ENCODE measurements around the gene HOXA9.

The HOXA9 gene

DNA sequence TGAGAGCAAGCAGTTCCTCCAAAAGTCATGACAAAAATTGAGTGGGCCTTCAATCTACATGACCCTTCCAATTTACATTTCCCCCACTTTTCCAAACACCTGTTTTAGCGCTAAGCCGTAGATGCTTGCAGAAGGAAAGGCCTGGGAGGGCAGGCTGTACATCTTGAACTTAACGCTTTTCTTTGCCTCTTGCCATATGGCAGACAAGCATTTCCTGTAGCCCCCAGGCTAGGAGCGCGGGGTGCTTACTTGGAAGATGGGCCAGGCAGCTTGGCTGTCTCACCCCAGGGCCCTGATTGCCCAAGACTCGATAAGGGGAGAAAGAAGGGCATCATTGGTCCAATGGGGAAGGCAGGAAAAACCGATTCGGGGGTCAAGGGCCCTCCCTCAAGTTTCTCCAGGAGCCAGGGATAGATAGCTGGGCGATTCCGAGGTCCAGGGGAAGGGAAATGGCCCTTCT is 7.0 kb upstream of the HOXA9 start:
- H3K27me3 ChIP-seq (replicated peaks): peaks cover 98% of the 10 kb centered on the region
- no peak overlapping the region for H3K27ac ChIP-seq
- no peaks in the 10 kb centered on the region for H3K36me3 ChIP-seq (replicated peaks)
- no peak overlapping the region for H3K4me3 ChIP-seq (ENCODE audit: low read depth, low read length)
- no peak for DNase-seq
- in situ Hi-C loops (cut with HindIII; ENCODE audit: low pct_ligation_motif_present, low sequenced_read_pairs): no loop called here
- TF ChIP-seq, protein P1, sequence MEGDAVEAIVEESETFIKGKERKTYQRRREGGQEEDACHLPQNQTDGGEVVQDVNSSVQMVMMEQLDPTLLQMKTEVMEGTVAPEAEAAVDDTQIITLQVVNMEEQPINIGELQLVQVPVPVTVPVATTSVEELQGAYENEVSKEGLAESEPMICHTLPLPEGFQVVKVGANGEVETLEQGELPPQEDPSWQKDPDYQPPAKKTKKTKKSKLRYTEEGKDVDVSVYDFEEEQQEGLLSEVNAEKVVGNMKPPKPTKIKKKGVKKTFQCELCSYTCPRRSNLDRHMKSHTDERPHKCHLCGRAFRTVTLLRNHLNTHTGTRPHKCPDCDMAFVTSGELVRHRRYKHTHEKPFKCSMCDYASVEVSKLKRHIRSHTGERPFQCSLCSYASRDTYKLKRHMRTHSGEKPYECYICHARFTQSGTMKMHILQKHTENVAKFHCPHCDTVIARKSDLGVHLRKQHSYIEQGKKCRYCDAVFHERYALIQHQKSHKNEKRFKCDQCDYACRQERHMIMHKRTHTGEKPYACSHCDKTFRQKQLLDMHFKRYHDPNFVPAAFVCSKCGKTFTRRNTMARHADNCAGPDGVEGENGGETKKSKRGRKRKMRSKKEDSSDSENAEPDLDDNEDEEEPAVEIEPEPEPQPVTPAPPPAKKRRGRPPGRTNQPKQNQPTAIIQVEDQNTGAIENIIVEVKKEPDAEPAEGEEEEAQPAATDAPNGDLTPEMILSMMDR (IDR thresholded peaks at IDR 0.05; ENCODE audit: low read depth, low read length, missing control alignments): no peak

DNA sequence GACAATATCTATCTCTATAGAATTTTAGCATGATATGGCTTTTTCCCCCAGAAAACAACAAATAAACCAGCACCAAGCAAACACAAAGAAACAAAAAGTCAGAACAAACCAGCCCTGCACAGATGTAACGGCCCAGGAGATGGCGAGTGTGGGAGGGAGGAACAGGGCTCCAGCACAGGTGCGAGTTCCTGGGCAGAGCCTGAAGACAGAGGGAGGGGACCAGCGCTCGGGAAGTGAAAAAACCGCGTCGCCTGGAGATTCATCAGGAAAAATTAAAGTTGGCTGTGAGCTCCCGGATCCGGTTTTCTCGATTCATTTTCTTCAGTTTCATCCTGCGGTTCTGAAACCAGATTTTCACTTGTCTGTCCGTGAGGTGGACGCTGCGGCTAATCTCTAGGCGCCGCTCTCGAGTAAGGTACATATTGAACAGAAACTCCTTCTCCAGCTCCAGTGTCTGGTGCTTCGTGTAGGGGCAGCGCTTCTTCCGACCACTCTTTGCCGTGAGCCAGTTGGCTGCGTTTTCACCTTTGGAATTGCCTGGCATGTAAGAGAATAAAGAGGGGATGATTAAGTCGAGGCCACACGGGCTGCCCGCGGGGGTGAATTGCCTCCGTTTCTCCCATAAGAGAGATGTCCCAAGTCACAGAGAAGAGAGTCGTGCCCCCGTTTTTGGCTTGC is 6.4 kb upstream of the HOXA9 start:
- no peak overlapping the region for H3K4me3 ChIP-seq (ENCODE audit: low read depth, low read length)
- DNase-seq: no peak
- peaks cover 98% of the 10 kb centered on the region for H3K27me3 ChIP-seq (replicated peaks)

DNA sequence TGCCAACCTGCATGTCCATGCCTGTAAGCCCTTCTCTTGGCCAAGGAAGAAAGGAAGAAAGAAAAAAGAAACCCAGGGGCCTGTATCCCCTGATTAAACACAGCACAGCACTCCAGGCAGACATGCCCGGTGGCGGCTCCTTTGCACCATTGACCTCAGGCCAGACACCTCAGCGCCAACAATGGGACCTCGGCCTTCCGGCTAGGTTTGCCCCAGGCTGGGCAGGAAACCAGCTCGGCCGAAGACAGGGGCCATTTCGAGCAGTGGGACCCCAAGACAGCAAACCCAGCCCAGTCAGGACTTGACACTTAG is 5.9 kb upstream of the HOXA9 start:
- Histone ChIP-seq H3K27me3 (replicated peaks) (peaks cover 98% of the 10 kb centered on the region), H3K27ac (no peak overlapping the region), H3K4me3 (ENCODE audit: low read depth, low read length) (no peak overlapping the region), H3K36me3 (replicated peaks) (no peaks in the 10 kb centered on the region)
- TF ChIP-seq, protein P1 (IDR thresholded peaks at IDR 0.05; ENCODE audit: low read depth, low read length, missing control alignments): no peak
- no peak for DNase-seq
- in situ Hi-C loops (cut with HindIII; ENCODE audit: low pct_ligation_motif_present, low sequenced_read_pairs): no loop called here

More for the DNA sequence above, 6.4 kb upstream of the HOXA9 start:
- in situ Hi-C loops (cut with HindIII; ENCODE audit: low pct_ligation_motif_present, low sequenced_read_pairs): no loop called here
- H3K27ac ChIP-seq: no peak overlapping the region
- TF ChIP-seq, protein P1 (IDR thresholded peaks at IDR 0.05; ENCODE audit: low read depth, low read length, missing control alignments): no peak
- no peaks in the 10 kb centered on the region for H3K36me3 ChIP-seq (replicated peaks)

DNA sequence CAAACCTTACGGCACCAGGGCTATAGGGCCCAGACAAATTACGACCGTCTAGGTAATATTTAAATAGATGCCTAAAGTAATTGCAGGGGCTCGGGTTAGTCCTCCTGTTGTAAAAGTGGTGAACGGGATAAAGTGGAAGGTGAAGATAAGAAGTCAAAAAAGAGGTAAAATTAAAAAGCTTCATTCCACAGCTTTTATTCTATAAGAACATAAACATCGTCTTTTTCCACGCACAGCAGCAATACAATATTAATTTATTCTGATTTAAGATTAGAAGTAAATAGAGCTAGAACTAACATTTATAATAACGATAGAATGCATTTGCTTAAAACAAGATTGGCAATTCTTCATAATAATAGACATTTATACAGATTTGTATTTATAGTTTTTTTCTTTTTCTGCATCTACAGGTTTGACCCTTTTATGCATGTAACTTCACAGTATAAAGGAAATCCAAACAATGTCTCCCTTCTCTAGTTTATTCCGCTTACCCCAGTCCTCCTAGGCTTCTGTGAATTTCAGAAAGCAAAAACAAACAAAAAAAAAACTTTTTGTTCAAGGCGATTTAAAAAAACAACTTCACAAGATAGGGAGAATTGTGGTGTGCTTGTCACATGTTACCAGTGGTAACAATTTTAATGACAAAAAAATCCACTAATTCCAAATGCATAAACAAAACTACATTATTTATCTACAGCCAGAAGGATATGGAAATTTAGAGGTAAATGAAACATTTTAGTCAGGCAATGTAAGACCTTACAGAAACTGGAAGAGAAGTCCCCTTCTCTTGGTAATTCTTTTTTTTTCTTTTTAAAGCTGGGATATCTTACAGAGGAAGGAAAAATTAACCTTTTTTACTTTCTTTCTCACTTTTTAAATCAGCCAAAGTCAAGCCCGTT is 5.3 kb upstream of the HOXA9 start:
- Histone ChIP-seq H3K27me3 (replicated peaks) (peaks cover 98% of the 10 kb centered on the region), H3K36me3 (replicated peaks) (no peaks in the 10 kb centered on the region), H3K4me3 (ENCODE audit: low read depth, low read length) (no peak overlapping the region), H3K27ac (no peak overlapping the region)
- in situ Hi-C loops (cut with HindIII; ENCODE audit: low pct_ligation_motif_present, low sequenced_read_pairs): no loop called here
- DNase-seq: no peak
- TF ChIP-seq, protein P1 (IDR thresholded peaks at IDR 0.05; ENCODE audit: low read depth, low read length, missing control alignments): no peak

DNA sequence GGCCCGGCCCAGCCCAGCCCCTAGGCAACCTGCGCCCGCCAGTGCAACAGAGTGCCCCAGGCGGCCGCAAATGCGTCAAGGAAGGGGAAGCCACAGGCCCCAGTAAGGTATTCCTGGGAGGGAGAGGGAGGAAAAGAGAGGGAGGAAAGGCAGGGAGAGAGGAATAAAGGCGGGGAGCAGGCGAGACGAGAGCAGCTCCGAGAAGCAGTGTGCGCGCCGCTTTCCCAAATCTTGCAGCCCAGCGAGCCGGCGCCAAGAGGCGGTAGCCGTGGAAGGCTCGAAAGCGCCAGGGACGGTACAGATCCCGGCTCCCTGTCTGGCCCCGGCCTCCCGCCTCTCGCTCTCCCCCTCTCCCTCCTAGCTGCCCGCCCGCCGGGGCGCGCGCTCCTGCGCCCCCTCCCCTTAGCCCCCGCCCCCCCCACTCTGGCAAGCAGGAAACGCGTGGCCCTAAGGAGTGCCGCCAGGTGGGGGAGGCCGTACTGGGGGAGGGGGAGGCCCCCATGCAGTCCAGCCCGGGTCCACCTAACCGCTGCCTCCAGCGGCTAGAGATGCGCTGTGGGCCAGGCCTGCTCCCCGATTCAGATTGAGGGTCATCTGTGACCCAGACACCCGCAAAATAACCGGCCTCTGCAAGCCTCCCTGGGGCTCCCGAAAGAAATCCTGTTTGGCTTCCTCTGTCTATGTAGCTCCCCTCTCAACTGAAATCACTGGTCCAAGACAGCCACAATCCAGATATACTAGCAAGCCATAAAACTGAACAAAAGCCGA is 4.5 kb upstream of the HOXA9 start:
- TF ChIP-seq, protein P1 (IDR thresholded peaks at IDR 0.05; ENCODE audit: low read depth, low read length, missing control alignments): no peak
- H3K27ac ChIP-seq: no peak overlapping the region
- no peak overlapping the region for H3K4me3 ChIP-seq (ENCODE audit: low read depth, low read length)
- DNase-seq: no peak
- H3K36me3 ChIP-seq (replicated peaks): no peaks in the 10 kb centered on the region
- in situ Hi-C loops (cut with HindIII; ENCODE audit: low pct_ligation_motif_present, low sequenced_read_pairs): loop anchor here (10.0 kb wide), 1 partner anchor 795 kb away; no protein-coding TSS in a partner anchor
- peaks cover 98% of the 10 kb centered on the region for H3K27me3 ChIP-seq (replicated peaks)

All from brain microvascular endothelial cell (primary cell).